Right renal cortex interstitium (tissue), 3 donors: ENCODE measurements around the gene SPSB3. TPM values are rescaled to one million over a fixed set of nuclear protein-coding genes. Genes with fewer than 3 reads are reported as not detected.
"Not testable (repeated sequence)": the region's sequence is repeated elsewhere in the genome, so short reads cannot be mapped to it uniquely, and the experiment has no call there.

Source experiments
- DNase-seq, 3 donors: peaks; one replicate each; pipeline ENCODE4 v3.0.0-alpha.2; 2013; ENCODE audit warnings: low read depth in 3 of 3, low spot score in 2 of 3
- polyA plus RNA-seq, 3 donors: library from polyadenylated mRNA; unstranded; fragments of 120-200 nt; gene quantifications; one replicate each; pipeline ENCODE4 v1.2.1, GENCODE V29; 2013; ENCODE audit not compliant: insufficient read length in 3 of 3

The SPSB3 gene
- polyA plus RNA-seq, 3 donors = 30.8 to 35.7 (median 32.5) TPM

- DNase-seq = no peak
These were observed 38.0 kb downstream of the SPSB3 start for GRCh38 chr16:1744338-1744840.

- DNase-seq = no peak
These were observed 38.7 kb downstream of the SPSB3 start for GRCh38 chr16:1743376-1744337.

GRCh38 chr16:1741553-1742165, 40.7 kb downstream of the SPSB3 start:
- no peak for DNase-seq

GRCh38 chr16:1740781-1741490, 41.4 kb downstream of the SPSB3 start:
- no peak for DNase-seq

GRCh38 chr16:1740234-1740633, 42.1 kb downstream of the SPSB3 start:
- DNase-seq = no peak

DNA sequence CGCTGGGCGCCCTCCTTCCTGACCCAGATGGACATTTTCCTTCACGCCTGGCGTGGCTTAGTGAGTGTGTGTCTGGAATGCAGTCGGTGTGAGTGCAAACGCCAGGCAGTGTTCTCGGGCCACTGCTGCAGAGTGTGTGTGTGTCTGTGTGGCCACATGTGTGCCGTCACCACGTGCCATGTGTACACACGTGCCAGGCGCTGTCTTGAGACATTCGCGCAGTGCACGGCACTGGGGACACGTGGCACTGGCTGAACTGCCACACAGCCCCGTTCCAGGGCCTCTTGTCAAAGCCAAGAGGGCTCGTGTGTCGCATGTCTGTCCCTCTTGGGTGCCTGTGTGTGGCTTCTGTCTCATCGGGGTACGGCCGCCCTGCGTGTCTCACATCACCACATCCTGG, 47.6 kb downstream of the SPSB3 start:
- no peak for DNase-seq

- no peak for DNase-seq
These were observed 48.2 kb downstream of the SPSB3 start for GRCh38 chr16:1734123-1734522.

DNA sequence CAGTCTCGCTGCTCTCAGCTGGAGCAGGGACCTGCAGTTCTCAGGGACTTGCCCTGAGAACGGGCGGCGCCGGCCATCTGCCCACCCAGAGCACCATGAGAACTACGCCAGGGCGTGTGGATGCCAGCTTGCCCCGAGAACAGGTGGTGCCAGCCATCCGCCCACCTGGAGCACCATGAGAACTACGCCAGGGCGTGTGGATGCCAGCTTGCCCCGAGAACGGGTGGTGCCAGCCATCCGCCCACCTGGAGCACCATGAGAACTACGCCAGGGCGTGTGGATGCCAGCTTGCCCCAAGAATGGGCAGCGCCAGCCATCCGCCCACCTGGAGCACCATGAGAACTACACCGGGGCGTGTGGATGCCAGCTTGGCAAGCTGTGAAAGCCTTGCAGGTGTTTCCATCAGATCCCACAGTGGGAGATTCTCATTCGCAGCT, 49.8 kb downstream of the SPSB3 start:
- not testable (repeated sequence) for DNase-seq

- no peak for DNase-seq
These were observed 50.3 kb downstream of the SPSB3 start for GRCh38 chr16:1732071-1732470.

GRCh38 chr16:1731603-1732002, 50.8 kb downstream of the SPSB3 start:
- no peak for DNase-seq

GRCh38 chr16:1731073-1731472, 51.3 kb downstream of the SPSB3 start:
- DNase-seq = no peak

DNA sequence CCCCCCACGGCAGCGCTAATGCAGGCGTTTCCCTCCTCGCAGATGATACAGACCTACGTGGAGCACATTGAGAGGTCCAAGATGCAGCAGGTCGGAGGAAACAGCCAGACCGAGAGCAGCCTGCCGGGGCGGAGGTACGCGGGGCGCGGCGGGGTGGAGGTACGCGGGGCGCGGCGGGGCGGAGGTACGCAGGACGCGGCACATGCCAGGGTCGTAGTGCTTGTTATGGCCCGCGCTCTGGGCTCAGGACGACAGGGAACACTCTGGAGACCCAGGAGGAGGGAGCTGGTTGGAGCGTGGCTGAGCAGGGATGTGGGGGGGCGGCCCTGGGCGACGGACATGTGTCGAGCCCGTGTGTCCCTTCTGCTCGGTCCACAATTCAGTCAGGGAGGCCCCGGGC, 52.9 kb downstream of the SPSB3 start:
- no peak for DNase-seq

DNA sequence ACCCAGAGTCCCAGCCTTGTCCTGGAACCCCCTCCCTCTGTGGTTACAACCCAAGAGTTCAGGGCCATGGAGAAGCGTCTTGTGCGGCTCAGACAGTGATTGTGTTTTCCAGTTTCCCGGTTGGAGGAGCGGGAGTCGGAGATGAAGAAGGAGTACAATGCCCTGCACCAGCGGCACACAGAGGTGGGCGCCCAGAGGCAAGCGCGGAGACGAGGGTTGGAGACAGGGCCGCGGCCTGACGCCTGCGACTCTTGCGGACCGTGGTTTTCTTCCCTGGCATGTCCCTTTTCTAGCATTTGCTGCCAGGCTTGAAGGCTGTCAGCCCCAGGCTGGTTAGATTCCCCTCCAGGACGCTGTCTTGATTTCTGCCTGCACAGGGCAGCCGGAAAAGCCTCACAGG, 53.3 kb downstream of the SPSB3 start:
- no peak for DNase-seq

GRCh38 chr16:1727651-1728624, 54.4 kb downstream of the SPSB3 start:
- DNase-seq = no peak

Other genes with a start within 250 kb of the SPSB3 start
- gene TMEM204, start 248.9 kb downstream of the SPSB3 start, polyA plus RNA-seq = 10 to 100 TPM; 16.8 to 21.4 (median 18.8) TPM
- 10 to 100 TPM; 33.9 to 39.1 (median 34.0) TPM for gene IFT140, start 170.5 kb downstream of the SPSB3 start, polyA plus RNA-seq
- gene CRAMP1, start 170.2 kb downstream of the SPSB3 start, polyA plus RNA-seq = 10 to 100 TPM; 16.0 to 17.6 (median 16.4) TPM
- 10 to 100 TPM; 80.4 to 87.2 (median 81.1) TPM for gene JPT2, start 104.3 kb downstream of the SPSB3 start, polyA plus RNA-seq
- gene MAPK8IP3, start 76.4 kb downstream of the SPSB3 start, polyA plus RNA-seq = 10 to 100 TPM; 28.6 to 39.6 (median 36.3) TPM
- gene NME3, start 11.0 kb downstream of the SPSB3 start, polyA plus RNA-seq = 10 to 100 TPM; 18.8 to 22.1 (median 19.4) TPM
- gene EME2, start 9.8 kb downstream of the SPSB3 start, polyA plus RNA-seq = 1 to 10 TPM; 5.1 to 5.5 (median 5.2) TPM
- 10 to 100 TPM; 58.1 to 69.6 (median 65.0) TPM for gene MRPS34, start 9.4 kb downstream of the SPSB3 start, polyA plus RNA-seq
- gene NUBP2, start 389 bp upstream of the SPSB3 start, polyA plus RNA-seq = 10 to 100 TPM; 31.1 to 38.7 (median 31.5) TPM
- gene IGFALS, start 11.1 kb upstream of the SPSB3 start, polyA plus RNA-seq = 1 to 10 TPM; 1.3 to 2.0 (median 2.0) TPM
- gene HAGH, start 44.3 kb upstream of the SPSB3 start, polyA plus RNA-seq = 10 to 100 TPM; 35.4 to 44.8 (median 40.1) TPM
- 10 to 100 TPM; 36.6 to 50.7 (median 48.3) TPM for gene FAHD1, start 44.6 kb upstream of the SPSB3 start, polyA plus RNA-seq
- 1 to 10 TPM; 1.1 to 1.3 (median 1.3) TPM for gene MEIOB, start 89.6 kb upstream of the SPSB3 start, polyA plus RNA-seq
- under 1 TPM; 0.12 to 0.24 (median 0.17) TPM for gene HS3ST6, start 135.8 kb upstream of the SPSB3 start, polyA plus RNA-seq
- 10 to 100 TPM; 63.0 to 70.1 (median 65.2) TPM for gene MSRB1, start 160.6 kb upstream of the SPSB3 start, polyA plus RNA-seq
- gene RPL3L, start 172.1 kb upstream of the SPSB3 start, polyA plus RNA-seq = under 1 TPM; 0.10 to 0.17 (median 0.16) TPM
- 100 to 1,000 TPM; 127 to 137 (median 129) TPM for gene NDUFB10, start 177.0 kb upstream of the SPSB3 start, polyA plus RNA-seq
- 1,000 to 10,000 TPM; 1,774 to 1,944 (median 1,840) TPM for gene RPS2, start 182.3 kb upstream of the SPSB3 start, polyA plus RNA-seq
- gene RNF151, start 184.3 kb upstream of the SPSB3 start, polyA plus RNA-seq = not detected
- gene TBL3, start 189.5 kb upstream of the SPSB3 start, polyA plus RNA-seq = 10 to 100 TPM; 27.4 to 34.3 (median 32.0) TPM
- under 1 TPM; 0.37 to 0.79 (median 0.60) TPM for gene NOXO1, start 198.9 kb upstream of the SPSB3 start, polyA plus RNA-seq
- 10 to 100 TPM; 20.5 to 22.0 (median 21.1) TPM for gene GFER, start 201.6 kb upstream of the SPSB3 start, polyA plus RNA-seq
- 1 to 10 TPM; 1.3 to 1.9 (median 1.4) TPM for gene SYNGR3, start 207.4 kb upstream of the SPSB3 start, polyA plus RNA-seq
- gene ZNF598, start 227.2 kb upstream of the SPSB3 start, polyA plus RNA-seq = 10 to 100 TPM; 14.2 to 16.4 (median 15.4) TPM
- 1 to 10 TPM; 1.7 to 6.0 (median 3.9) TPM for gene NPW, start 237.2 kb upstream of the SPSB3 start, polyA plus RNA-seq
- 100 to 1,000 TPM in 1 of 3 donors, 10 to 100 TPM in 2; 82.6 to 106 (median 88.6) TPM for gene NHERF2, start 244.3 kb upstream of the SPSB3 start, polyA plus RNA-seq